Neural progenitor cell (in vitro differentiated cells): ENCODE results near the gene SHKBP1.

Experiments used
- EZH2phosphoT487 ChIP-seq: fragments of 200-600 bp; sonication (generic); IDR thresholded peaks from 2 replicates; pipeline ENCODE4 v1.6.1; 2017; ENCODE audit warnings: antibody characterized with exemption
- TF ChIP-seq, protein P1 (sequence below): fragments of 200-600 bp; sonication (generic); IDR thresholded peaks from 2 replicates; pipeline ENCODE4 v1.5.1; 2017; ENCODE audit warnings: antibody characterized with exemption, mild to moderate bottlenecking

DNA sequence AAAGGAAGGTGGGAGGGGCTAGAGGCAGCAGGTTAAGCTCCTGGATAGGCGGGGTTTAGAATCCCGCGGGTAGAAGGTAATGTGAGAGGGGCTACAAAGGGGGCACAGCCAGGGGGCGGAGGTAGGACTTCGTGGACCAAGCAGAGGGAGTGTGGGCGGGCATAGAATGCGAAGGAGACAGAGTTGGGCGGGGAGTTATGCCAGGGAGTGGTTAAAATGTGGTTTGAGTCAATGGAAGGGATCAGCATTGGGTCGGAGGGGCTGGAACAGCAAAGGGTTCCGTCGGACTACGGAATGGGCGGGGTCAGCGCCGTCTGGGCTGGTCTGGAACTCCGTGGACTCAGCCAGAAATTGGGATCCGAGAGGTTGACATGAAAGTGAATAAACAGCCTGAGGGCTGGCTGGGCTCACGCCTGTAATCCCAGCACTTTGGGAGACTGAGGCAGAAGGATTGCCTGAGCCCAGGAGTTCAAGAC lies 27.5 kb downstream of the SHKBP1 start:
- TF ChIP-seq, protein P1, sequence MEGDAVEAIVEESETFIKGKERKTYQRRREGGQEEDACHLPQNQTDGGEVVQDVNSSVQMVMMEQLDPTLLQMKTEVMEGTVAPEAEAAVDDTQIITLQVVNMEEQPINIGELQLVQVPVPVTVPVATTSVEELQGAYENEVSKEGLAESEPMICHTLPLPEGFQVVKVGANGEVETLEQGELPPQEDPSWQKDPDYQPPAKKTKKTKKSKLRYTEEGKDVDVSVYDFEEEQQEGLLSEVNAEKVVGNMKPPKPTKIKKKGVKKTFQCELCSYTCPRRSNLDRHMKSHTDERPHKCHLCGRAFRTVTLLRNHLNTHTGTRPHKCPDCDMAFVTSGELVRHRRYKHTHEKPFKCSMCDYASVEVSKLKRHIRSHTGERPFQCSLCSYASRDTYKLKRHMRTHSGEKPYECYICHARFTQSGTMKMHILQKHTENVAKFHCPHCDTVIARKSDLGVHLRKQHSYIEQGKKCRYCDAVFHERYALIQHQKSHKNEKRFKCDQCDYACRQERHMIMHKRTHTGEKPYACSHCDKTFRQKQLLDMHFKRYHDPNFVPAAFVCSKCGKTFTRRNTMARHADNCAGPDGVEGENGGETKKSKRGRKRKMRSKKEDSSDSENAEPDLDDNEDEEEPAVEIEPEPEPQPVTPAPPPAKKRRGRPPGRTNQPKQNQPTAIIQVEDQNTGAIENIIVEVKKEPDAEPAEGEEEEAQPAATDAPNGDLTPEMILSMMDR, result no peak
- TF ChIP-seq EZH2phosphoT487, result no peak
